NCI-H748 (cell line): ENCODE measurements around the gene TUBGCP6.

Experiments
- DNase-seq: peaks from one replicate; lab custom pipeline; 2025; ENCODE audit not compliant: unreplicated experiment; lab: John Stamatoyannopoulos, UW

TUBGCP6 gene, protein sequence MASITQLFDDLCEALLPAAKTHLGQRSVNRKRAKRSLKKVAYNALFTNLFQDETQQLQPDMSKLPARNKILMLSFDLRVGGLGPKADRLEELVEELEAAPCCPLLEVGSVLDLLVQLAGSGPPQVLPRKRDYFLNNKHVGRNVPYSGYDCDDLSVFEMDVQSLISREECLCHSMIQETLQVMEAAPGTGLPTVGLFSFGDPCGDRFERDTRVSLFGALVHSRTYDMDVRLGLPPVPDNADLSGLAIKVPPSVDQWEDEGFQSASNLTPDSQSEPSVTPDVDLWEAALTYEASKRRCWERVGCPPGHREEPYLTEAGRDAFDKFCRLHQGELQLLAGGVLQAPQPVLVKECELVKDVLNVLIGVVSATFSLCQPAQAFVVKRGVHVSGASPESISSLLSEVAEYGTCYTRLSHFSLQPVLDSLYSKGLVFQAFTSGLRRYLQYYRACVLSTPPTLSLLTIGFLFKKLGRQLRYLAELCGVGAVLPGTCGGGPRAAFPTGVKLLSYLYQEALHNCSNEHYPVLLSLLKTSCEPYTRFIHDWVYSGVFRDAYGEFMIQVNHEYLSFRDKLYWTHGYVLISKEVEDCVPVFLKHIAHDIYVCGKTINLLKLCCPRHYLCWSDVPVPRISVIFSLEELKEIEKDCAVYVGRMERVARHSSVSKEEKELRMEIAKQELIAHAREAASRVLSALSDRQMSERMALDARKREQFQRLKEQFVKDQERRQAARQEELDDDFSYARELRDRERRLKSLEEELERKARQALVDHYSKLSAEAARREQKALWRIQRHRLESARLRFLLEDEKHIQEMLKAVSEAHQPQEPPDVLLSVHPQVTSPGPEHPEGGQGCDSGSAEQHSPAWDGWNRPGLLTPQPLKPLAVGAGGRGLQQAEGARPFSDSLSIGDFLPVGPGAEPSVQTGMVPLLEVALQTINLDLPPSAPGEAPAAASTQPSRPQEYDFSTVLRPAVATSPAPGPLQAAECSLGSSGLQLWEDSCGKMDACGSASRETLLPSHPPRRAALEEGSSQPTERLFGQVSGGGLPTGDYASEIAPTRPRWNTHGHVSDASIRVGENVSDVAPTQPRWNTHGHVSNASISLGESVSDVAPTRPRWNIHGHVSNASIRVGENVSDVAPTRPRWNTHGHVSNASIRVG (N-terminal part only)

GRCh38 chr22:50244420-50245213 lies at the start of gene TUBGCP6:
TUBGCP6 (minus strand) TSS chr22:50245023; CDS start chr22:50244459, 564 bp downstream.
- peak; percentile 96 for DNase-seq

DNA sequence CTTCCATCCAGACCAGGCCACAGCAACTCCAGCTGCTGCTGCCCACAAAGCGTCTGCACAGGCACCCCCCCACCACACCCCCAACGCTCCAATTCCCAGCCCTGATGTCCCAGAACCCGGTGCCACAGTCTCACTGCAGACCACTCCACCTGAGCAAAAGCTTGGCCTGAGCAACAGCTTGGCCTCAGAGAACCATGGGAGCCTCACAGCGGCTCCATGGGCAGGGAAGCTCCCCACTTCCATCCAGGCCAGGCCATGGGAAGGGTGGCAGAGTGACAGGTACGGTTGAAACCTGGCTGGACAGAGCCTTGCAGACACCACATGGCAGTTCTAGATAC lies 49.5 kb upstream of the TUBGCP6 start:
- DNase-seq: no peak

- DNase-seq: no peak
These were observed 48.9 kb upstream of the TUBGCP6 start for GRCh38 chr22:50293441-50294318.

DNA sequence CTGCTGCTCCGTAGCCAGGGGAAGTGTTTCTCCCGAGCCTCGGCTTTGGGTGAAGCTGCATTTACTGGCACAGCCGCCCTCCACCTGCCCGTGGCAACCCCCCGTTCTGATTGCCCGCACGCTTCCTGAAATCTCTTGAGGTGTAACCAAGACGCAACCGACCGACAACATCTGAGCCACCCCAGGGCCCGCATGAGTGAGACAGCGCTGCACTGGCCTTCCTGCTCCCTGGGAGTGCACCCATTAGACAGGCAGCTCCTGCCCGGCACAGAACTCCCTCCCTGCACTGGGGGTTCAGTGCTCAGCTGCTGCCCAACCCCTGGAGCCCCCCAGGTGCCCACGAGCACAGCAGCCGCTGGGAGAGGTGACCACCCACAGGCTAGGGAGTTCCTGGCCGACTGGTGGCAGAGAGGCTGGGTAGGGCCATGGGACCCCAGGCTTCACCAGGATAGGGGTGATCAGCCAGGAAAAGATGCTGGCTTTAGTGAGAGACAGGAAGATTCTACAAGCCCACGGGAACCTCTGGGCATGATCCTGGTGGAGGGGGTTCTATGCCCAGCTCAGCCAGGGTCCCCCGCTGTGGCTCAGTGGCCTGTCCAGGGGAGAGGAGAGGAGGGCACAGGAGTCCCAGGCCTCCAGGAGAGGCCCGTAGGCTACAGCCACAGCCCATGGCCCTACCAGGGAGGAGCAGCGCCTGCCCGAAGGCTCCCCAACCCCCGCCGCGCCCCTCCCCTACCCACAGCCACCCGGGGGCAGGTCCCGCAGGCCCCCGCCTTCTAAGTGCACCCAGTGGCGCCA lies 48.0 kb upstream of the TUBGCP6 start:
- no peak for DNase-seq

GRCh38 chr22:50289942-50290630 lies 45.3 kb upstream of the TUBGCP6 start:
- DNase-seq: no peak

- DNase-seq: no peak
These were observed 44.5 kb upstream of the TUBGCP6 start for GRCh38 chr22:50289151-50289941.

- no peak for DNase-seq
These were observed 42.9 kb upstream of the TUBGCP6 start for GRCh38 chr22:50287731-50288130.

GRCh38 chr22:50286701-50287318 lies 42.0 kb upstream of the TUBGCP6 start:
- no peak for DNase-seq

DNA sequence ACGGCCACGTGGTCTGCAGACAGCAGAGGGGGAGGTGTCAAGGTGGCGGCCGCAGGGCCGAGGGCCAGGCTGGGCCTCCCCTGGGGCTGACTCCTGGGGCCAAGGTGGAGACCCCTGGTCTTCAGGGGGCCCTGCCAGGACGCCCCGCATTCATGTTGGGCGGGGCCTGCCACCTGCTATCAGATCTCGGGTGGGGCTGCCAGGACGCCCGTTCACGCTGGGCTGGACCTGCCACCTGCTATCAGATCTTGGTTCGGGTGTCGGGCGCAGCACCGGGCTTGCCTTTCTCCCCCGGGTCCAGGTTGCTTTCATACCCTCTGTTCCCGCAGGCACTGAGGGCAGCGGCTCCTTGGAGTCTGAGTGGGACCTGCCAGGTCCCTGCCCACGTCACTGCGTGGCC lies 41.5 kb upstream of the TUBGCP6 start:
- DNase-seq: no peak

DNA sequence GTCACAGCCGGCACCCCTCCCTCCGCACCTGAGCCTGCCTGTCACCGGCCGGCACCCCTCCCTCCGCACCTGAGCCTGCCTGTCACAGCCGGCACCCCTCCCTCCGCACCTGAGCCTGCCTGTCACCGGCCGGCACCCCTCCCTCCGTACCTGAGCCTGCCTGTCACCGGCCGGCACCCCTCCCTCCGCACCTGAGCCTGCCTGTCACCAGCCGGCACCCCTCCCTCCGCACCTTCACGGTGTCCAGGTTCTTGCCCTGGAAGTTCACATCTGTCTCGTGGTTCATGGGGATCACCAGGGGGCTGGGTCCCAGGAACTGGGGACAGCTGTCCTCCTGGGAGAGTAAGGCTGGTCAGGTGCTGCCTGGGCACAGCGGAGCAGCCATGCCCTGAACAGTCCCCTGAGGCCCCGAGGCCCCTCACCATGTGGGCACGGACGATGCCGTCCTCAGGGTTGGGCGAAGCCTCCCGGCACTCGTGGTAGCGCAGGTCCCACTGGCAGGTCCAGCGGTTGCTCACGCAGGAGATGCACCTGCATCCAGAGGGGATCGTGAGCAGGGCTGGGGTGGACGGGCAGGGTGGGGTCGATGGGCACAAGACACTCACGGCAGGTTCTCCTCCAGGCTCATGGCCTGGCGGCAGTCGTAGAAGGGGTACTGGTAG lies 40.9 kb upstream of the TUBGCP6 start:
- no peak for DNase-seq

- DNase-seq: no peak
These were observed 39.7 kb upstream of the TUBGCP6 start for GRCh38 chr22:50284479-50284878.

GRCh38 chr22:50283821-50284220 lies 39.0 kb upstream of the TUBGCP6 start:
- DNase-seq: no peak

GRCh38 chr22:50282361-50283155 lies 37.7 kb upstream of the TUBGCP6 start:
- no peak for DNase-seq

DNA sequence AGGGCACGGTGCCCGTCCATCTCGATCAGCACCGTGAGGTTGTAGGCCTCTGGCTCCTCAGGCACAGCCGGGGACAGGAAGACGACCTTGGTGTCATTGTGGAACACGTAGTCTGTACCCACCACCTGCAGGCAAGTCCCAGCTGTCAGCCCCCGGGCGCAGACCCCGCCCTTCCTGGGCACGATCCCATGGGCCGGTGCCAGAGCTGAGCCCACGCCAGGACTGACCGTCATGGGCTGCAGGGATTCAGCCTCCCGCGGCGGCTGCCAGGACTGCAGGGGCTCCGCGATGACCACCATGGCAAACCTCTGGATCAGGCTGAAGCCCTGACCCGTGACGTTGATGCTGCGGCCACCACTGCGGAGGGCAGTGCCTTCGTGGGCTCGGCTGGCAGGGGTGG lies 37.1 kb upstream of the TUBGCP6 start:
- no peak for DNase-seq

DNA sequence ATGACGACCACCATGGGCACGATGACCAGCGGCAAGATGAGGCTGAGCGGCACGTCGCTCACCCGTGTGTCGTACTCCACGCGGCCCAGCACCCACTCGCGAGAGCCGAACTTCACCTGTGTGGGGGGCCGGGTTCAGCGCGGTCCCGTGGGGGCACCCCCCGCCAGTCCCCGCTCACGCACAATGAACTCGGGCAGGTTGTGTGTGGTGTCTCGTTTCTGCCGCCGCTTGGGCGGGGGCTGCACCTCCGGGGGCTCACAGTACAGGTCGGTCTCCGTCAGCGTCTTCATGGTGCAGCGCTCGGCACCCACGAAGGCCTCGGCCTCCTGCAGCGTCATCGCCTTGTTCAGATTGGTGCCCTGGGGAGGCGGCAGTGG lies 36.5 kb upstream of the TUBGCP6 start:
- no peak for DNase-seq
